Ecto neural progenitor cell (in vitro differentiated cells): ENCODE data around the gene TRIM39.
"Not testable (repeated sequence)": the region's sequence is repeated elsewhere in the genome, so short reads cannot be mapped to it uniquely, and the experiment has no call there.

Source experiments
- DNase-seq: peaks from one replicate; pipeline ENCODE4 v3.0.0-alpha.2; 2018; ENCODE audit warnings: low spot score

The TRIM39 gene

GRCh38 chr6:30326526-30327231, at the start of gene TRIM39:
TRIM39 (plus strand) TSS chr6:30326927; CDS start chr6:30329318, 2,391 bp downstream.
- peak; percentile 89 for DNase-seq

DNA sequence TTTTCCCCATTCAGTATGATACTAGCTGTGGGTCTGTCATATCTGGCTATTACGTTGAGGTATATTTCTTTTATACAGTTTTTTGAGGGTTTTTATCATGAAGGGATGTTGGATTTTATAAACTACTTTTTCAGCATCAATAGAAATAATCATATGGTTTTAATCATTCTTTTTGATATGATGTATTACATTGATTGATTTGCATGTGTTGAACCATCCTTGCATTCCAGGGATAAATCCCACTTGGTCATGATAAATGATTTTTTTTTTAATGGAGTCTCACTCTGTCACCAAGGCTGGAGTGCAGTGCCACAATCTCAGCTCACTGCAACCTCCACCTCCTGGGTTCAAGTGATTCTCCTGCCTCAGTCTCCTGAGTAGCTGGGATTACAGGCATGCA, 45.7 kb upstream of the TRIM39 start:
- DNase-seq, result not testable (repeated sequence)

DNA sequence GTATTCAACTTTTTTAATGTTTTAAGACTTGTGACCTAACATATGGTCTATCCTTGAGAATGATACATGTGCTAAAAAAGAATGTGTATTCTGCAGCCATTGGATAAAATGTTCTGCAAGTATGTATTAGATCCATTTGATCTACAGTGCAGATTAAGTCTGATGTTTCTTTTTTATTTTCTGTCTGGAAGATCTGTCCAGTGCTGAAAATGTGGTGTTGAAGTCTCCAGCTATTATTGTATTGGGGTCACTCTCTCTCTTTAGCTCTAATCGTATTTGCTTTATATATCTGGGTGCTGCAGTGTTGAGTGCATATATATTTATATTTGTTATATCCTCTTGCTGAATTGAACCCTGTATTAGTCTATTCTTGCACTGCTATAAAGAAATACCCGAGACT, 44.2 kb upstream of the TRIM39 start:
- DNase-seq, result no peak

GRCh38 chr6:30283761-30284160, 43.0 kb upstream of the TRIM39 start:
- no peak for DNase-seq

GRCh38 chr6:30287139-30287538, 39.6 kb upstream of the TRIM39 start:
- DNase-seq, result no peak

GRCh38 chr6:30295837-30296236, 30.9 kb upstream of the TRIM39 start:
- DNase-seq, result no peak

GRCh38 chr6:30304002-30304401, 22.7 kb upstream of the TRIM39 start:
- no peak for DNase-seq

- DNase-seq, result no peak
Measured at GRCh38 chr6:30311101-30311500, 15.6 kb upstream of the TRIM39 start.

- DNase-seq, result no peak
Measured at GRCh38 chr6:30311671-30312070, 15.1 kb upstream of the TRIM39 start.

GRCh38 chr6:30312266-30312665, 14.5 kb upstream of the TRIM39 start:
- DNase-seq, result no peak

GRCh38 chr6:30312676-30313321, 13.9 kb upstream of the TRIM39 start:
- DNase-seq, result no peak

- no peak for DNase-seq
Measured at GRCh38 chr6:30315156-30315555, 11.6 kb upstream of the TRIM39 start.

- DNase-seq, result no peak
Measured at GRCh38 chr6:30317913-30318589, 8.7 kb upstream of the TRIM39 start.

DNA sequence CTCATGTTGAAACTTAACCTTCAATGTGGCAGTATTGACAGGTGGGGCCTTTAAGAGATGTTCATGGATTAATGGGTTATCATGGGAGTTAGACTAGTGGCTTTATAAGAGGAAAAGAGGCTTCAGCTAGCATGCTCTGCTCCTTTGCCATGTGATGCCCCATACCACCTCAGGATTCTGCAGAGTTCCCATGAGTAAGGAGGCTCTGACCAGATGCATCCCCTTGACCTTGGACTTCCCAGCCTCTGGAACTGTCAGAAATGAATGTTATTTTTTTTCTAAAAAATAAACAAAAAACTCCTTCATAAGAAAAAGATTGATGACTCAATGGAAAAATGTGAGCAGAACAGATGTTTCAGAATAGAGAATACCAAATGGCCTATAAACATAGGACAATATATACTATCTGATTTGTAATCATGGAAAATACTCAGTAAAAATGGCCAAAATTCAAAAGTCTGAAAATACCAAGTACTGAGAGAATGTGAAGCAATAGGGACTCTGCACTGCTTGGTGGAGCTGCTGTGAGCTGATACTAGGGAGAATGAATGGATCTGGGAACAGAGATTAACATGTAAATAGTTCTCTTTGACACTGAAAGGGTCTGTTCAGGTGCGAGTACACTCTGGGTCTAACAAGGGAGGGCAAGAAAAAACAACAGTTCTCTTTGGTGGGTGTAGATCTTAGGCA, 7.4 kb upstream of the TRIM39 start:
- no peak for DNase-seq

DNA sequence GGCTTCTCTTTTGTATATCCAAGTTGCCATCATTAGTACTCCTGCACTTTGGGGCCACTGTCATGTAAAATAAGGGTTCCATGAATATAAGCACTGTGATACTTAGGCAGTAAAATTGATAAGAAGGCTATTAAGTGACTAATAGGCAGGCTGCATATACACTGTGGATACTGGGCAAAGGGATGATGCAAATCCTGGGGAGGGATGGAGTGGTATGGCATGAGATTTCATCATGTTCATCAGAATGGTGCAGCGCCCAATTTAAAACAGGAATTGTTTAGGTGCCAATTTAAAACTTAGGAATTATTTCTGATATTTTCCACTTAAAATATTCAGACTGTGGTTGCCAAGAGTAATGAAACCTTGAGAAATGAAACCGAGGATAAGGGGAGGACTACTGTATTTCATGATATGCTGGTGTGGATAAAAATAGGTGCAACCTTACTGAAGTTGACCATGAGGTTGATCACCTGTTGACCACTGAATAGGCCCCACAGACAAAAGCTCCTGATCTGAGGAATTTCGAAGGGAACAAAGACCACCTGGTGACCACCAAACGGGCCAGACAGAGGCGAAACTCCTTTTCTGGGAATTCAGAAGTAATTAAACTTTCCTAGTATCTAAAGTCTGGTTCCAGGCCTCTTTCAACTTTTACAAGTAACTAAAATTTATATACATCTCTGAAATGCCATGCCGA, 4.9 kb upstream of the TRIM39 start:
- DNase-seq, result no peak

DNA sequence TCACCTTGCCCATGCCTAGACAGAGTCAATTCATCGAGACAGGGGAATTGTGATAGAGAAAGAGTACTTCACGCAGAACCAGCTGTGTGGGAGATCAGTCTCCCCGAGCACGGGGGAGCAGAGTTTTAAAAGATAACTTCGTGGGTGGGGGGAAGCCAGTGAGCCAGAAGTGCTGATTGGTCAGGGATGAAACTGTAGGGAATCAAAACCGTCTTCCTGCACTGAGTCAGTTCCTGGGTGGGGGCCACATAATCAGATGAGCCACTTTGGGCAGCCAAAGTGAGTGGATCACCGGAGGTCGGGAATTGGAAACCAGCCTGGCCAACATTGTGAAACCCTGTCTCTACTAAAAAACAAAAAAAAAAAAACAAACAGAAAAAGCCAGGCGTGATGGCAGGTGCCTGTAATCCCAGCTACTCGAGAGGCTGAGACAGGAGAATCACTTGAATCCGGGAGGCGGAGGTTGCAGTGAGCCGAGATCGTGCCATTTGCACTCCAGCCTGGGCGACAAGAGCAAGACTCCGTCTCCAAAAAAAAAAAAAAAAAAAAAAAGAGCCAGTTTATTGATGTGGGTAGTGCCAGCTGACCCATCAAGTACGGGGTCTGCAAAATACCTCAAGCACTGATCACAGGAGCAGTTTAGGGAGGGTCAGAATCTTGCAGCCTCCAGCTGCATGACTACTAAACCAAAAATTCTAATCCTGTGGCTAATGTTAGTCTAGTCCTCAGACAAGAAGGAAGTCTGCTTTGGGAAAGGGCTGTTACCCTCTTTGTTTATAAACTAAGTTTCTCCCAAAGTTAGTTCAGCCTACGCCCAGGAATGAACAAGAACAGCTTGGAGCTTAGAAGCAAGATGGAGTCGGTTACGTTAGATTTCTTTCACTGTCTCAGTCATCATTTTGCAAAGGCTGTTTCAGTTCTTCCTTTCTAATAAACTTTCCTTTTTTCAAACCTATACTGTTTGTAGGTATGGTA, 3.9 kb upstream of the TRIM39 start:
- DNase-seq, result no peak

DNA sequence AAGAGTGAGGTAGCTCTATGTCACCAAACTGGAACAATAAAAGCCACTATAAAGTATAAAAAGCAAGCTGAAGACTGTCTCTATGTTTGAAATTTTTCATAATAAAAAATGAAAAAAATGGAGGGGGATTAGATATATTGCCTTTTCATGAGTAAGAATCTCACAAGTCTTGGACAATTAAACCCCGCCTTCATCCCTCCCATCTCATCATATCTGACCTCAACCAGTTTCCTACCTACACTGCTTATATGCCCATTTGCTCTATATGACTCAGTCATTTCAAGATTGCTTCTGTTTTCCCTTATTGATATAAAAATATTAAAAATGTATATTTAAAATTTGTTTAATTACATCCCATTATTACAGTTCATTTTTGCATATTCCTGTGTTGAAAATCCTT, 2.9 kb upstream of the TRIM39 start:
- no peak for DNase-seq

DNA sequence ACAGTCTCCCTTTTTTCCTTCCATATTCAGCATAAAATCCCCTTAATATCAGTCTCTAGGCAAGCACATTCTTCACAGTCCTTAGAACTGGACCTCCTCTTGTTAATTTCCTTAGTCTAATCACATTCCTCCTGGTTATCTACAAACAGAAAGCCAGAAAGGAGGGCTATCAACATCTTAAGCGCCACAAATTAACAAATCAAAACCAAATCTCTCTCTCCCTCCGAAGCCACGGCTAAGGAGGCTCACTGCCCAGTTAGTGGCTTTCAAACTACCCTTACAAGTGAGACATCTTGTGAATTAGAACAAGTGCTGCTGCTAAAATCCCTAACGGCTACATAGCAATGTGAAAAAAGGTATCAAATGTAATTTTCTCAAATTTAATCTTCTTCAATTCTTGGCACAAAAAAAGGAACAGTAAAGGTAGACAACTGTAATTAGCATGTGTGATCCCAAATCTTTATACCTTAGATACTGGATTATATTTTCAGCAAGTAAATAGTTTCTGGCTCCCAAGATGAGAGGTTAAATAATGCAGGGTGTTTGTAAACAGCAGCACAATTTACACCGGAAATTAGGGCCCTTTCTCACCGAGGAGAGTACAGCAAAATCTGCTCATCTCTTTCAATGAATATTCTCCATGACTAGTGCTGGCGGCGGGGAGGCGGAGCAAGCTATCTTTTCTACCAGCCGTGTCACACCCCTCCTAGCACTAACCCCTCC, 1.4 kb upstream of the TRIM39 start:
- no peak for DNase-seq

GRCh38 chr6:30325873-30326525, 728 bp upstream of the TRIM39 start:
- no peak for DNase-seq
